ENCODE measurements around the gene SUN1. TPM values are rescaled to one million over a fixed set of nuclear protein-coding genes. Genes with fewer than 3 reads are reported as not detected.

The SUN1 gene
- polyA plus RNA-seq, 1 donor, result 128 TPM

- no peak overlapping the region for H3K4me3 ChIP-seq (ENCODE audit: low read length)
- peaks cover 6% of the 10 kb centered on the region for H3K4me1 ChIP-seq (ENCODE audit: control insufficient read depth, insufficient read depth, low read length)
- H3K36me3 ChIP-seq (ENCODE audit: control insufficient read depth, insufficient read depth, low read length), result peaks cover 38% of the 10 kb centered on the region
- DNase-seq, result no peak
- no peaks in the 10 kb centered on the region for H3K9me3 ChIP-seq (ENCODE audit: control insufficient read depth, low read depth, low read length)
- H3K27me3 ChIP-seq (ENCODE audit: control insufficient read depth, insufficient read depth, low read length), result no peaks in the 10 kb centered on the region
- WGBS (ENCODE audit: insufficient coverage, low lambda C conversion rate), result no CpG with 5 or more reads among the region's 12 CpGs
- H3K27ac ChIP-seq (ENCODE audit: low read length), result no peak overlapping the region
Measured at GRCh38 chr7:834277-834676, 2.0 kb downstream of the SUN1 start.

- Histone ChIP-seq H3K4me3 (ENCODE audit: low read length) (no peak overlapping the region), H3K27ac (ENCODE audit: low read length) (no peak overlapping the region), H3K27me3 (ENCODE audit: control insufficient read depth, insufficient read depth, low read length) (no peaks in the 10 kb centered on the region), H3K4me1 (ENCODE audit: control insufficient read depth, insufficient read depth, low read length) (peaks cover 6% of the 10 kb centered on the region), H3K36me3 (ENCODE audit: control insufficient read depth, insufficient read depth, low read length) (peaks cover 44% of the 10 kb centered on the region), H3K9me3 (ENCODE audit: control insufficient read depth, low read depth, low read length) (no peaks in the 10 kb centered on the region)
- WGBS (ENCODE audit: insufficient coverage, low lambda C conversion rate), result no CpG with 5 or more reads among the region's 12 CpGs
- no peak for DNase-seq
Measured at GRCh38 chr7:835021-835420, 2.7 kb downstream of the SUN1 start.

- 93% methylated on average over 3 of the region's 27 CpGs for WGBS (ENCODE audit: insufficient coverage, low lambda C conversion rate)
- peaks cover 6% of the 10 kb centered on the region for H3K4me1 ChIP-seq (ENCODE audit: control insufficient read depth, insufficient read depth, low read length)
- DNase-seq, result no peak
- H3K9me3 ChIP-seq (ENCODE audit: control insufficient read depth, low read depth, low read length), result peaks cover 3% of the 10 kb centered on the region
- no peak overlapping the region for H3K4me3 ChIP-seq (ENCODE audit: low read length)
- no peak overlapping the region for H3K27ac ChIP-seq (ENCODE audit: low read length)
- H3K36me3 ChIP-seq (ENCODE audit: control insufficient read depth, insufficient read depth, low read length), result peaks cover 48% of the 10 kb centered on the region
- H3K27me3 ChIP-seq (ENCODE audit: control insufficient read depth, insufficient read depth, low read length), result no peaks in the 10 kb centered on the region
Measured at GRCh38 chr7:835485-836401, 3.5 kb downstream of the SUN1 start.

- WGBS (ENCODE audit: insufficient coverage, low lambda C conversion rate), result no CpG with 5 or more reads among the region's 5 CpGs
- no peak for DNase-seq
- peaks cover 48% of the 10 kb centered on the region for H3K36me3 ChIP-seq (ENCODE audit: control insufficient read depth, insufficient read depth, low read length)
- peaks cover 3% of the 10 kb centered on the region for H3K9me3 ChIP-seq (ENCODE audit: control insufficient read depth, low read depth, low read length)
- H3K4me1 ChIP-seq (ENCODE audit: control insufficient read depth, insufficient read depth, low read length), result peaks cover 6% of the 10 kb centered on the region
- H3K4me3 ChIP-seq (ENCODE audit: low read length), result no peak overlapping the region
- H3K27me3 ChIP-seq (ENCODE audit: control insufficient read depth, insufficient read depth, low read length), result no peaks in the 10 kb centered on the region
- no peak overlapping the region for H3K27ac ChIP-seq (ENCODE audit: low read length)
Measured at GRCh38 chr7:836429-836828, 4.2 kb downstream of the SUN1 start.

- H3K9me3 ChIP-seq (ENCODE audit: control insufficient read depth, low read depth, low read length), result peaks cover 3% of the 10 kb centered on the region
- DNase-seq, result no peak
- H3K27me3 ChIP-seq (ENCODE audit: control insufficient read depth, insufficient read depth, low read length), result no peaks in the 10 kb centered on the region
- no peak overlapping the region for H3K4me3 ChIP-seq (ENCODE audit: low read length)
- peaks cover 52% of the 10 kb centered on the region for H3K36me3 ChIP-seq (ENCODE audit: control insufficient read depth, insufficient read depth, low read length)
- no peak overlapping the region for H3K27ac ChIP-seq (ENCODE audit: low read length)
- peaks cover 6% of the 10 kb centered on the region for H3K4me1 ChIP-seq (ENCODE audit: control insufficient read depth, insufficient read depth, low read length)
- WGBS (ENCODE audit: insufficient coverage, low lambda C conversion rate), result no CpG with 5 or more reads among the region's 19 CpGs
Measured at GRCh38 chr7:837001-837400, 4.7 kb downstream of the SUN1 start.

GRCh38 chr7:840001-840600 lies 7.8 kb downstream of the SUN1 start:
- peaks cover 3% of the 10 kb centered on the region for H3K9me3 ChIP-seq (ENCODE audit: control insufficient read depth, low read depth, low read length)
- H3K4me3 ChIP-seq (ENCODE audit: low read length), result no peak overlapping the region
- 80% methylated on average over 1 of the region's 24 CpGs for WGBS (ENCODE audit: insufficient coverage, low lambda C conversion rate)
- DNase-seq, result no peak
- H3K4me1 ChIP-seq (ENCODE audit: control insufficient read depth, insufficient read depth, low read length), result peaks cover 2% of the 10 kb centered on the region
- H3K27me3 ChIP-seq (ENCODE audit: control insufficient read depth, insufficient read depth, low read length), result no peaks in the 10 kb centered on the region
- no peak overlapping the region for H3K27ac ChIP-seq (ENCODE audit: low read length)
- peaks cover 64% of the 10 kb centered on the region for H3K36me3 ChIP-seq (ENCODE audit: control insufficient read depth, insufficient read depth, low read length)

- Histone ChIP-seq H3K27me3 (ENCODE audit: control insufficient read depth, insufficient read depth, low read length) (no peaks in the 10 kb centered on the region), H3K9me3 (ENCODE audit: control insufficient read depth, low read depth, low read length) (peaks cover 5% of the 10 kb centered on the region), H3K27ac (ENCODE audit: low read length) (peak overlapping the region; percentile 78), H3K4me3 (ENCODE audit: low read length) (no peak overlapping the region), H3K36me3 (ENCODE audit: control insufficient read depth, insufficient read depth, low read length) (peaks cover 62% of the 10 kb centered on the region), H3K4me1 (ENCODE audit: control insufficient read depth, insufficient read depth, low read length) (peaks cover 2% of the 10 kb centered on the region)
- no CpG with 5 or more reads among the region's 16 CpGs for WGBS (ENCODE audit: insufficient coverage, low lambda C conversion rate)
- DNase-seq, result no peak
Measured at GRCh38 chr7:841943-842342, 9.7 kb downstream of the SUN1 start.

- Histone ChIP-seq H3K4me1 (ENCODE audit: control insufficient read depth, insufficient read depth, low read length) (peaks cover 2% of the 10 kb centered on the region), H3K27me3 (ENCODE audit: control insufficient read depth, insufficient read depth, low read length) (no peaks in the 10 kb centered on the region), H3K36me3 (ENCODE audit: control insufficient read depth, insufficient read depth, low read length) (peaks cover 58% of the 10 kb centered on the region), H3K4me3 (ENCODE audit: low read length) (no peak overlapping the region), H3K27ac (ENCODE audit: low read length) (peak overlapping the region; percentile 78), H3K9me3 (ENCODE audit: control insufficient read depth, low read depth, low read length) (peaks cover 11% of the 10 kb centered on the region)
- peak; percentile 36 to 41 for DNase-seq
- no CpG with 5 or more reads among the region's 8 CpGs for WGBS (ENCODE audit: insufficient coverage, low lambda C conversion rate)
Measured at GRCh38 chr7:842431-843031, 10.3 kb downstream of the SUN1 start.

GRCh38 chr7:843230-843629 lies 11.0 kb downstream of the SUN1 start:
- H3K27me3 ChIP-seq (ENCODE audit: control insufficient read depth, insufficient read depth, low read length), result no peaks in the 10 kb centered on the region
- H3K9me3 ChIP-seq (ENCODE audit: control insufficient read depth, low read depth, low read length), result peaks cover 18% of the 10 kb centered on the region
- no peak overlapping the region for H3K27ac ChIP-seq (ENCODE audit: low read length)
- peaks cover 62% of the 10 kb centered on the region for H3K36me3 ChIP-seq (ENCODE audit: control insufficient read depth, insufficient read depth, low read length)
- no peak overlapping the region for H3K4me3 ChIP-seq (ENCODE audit: low read length)
- H3K4me1 ChIP-seq (ENCODE audit: control insufficient read depth, insufficient read depth, low read length), result peaks cover 2% of the 10 kb centered on the region
- WGBS (ENCODE audit: insufficient coverage, low lambda C conversion rate), result no CpG with 5 or more reads among the region's 17 CpGs
- no peak for DNase-seq

GRCh38 chr7:844043-844442 lies 11.8 kb downstream of the SUN1 start:
- Histone ChIP-seq H3K4me1 (ENCODE audit: control insufficient read depth, insufficient read depth, low read length) (peaks cover 2% of the 10 kb centered on the region), H3K27ac (ENCODE audit: low read length) (no peak overlapping the region), H3K4me3 (ENCODE audit: low read length) (no peak overlapping the region), H3K36me3 (ENCODE audit: control insufficient read depth, insufficient read depth, low read length) (peaks cover 57% of the 10 kb centered on the region), H3K27me3 (ENCODE audit: control insufficient read depth, insufficient read depth, low read length) (no peaks in the 10 kb centered on the region), H3K9me3 (ENCODE audit: control insufficient read depth, low read depth, low read length) (peaks cover 18% of the 10 kb centered on the region)
- DNase-seq, result no peak
- no CpG with 5 or more reads among the region's 14 CpGs for WGBS (ENCODE audit: insufficient coverage, low lambda C conversion rate)

Data from large intestine (tissue), 3 donors.